ENCODE data around the gene ZNF22.

ZNF22 gene

GRCh38 chr10:44965651-44966097, 35.0 kb upstream of the ZNF22 start:
- no peak for DNase-seq

- no peak for DNase-seq
Measured at GRCh38 chr10:44966129-44966815, 34.5 kb upstream of the ZNF22 start.

- no peak for DNase-seq
Measured at GRCh38 chr10:44966816-44967509, 33.8 kb upstream of the ZNF22 start.

GRCh38 chr10:44967616-44968015, 33.1 kb upstream of the ZNF22 start:
- no peak for DNase-seq

- DNase-seq, result no peak
Measured at GRCh38 chr10:44968091-44968490, 32.6 kb upstream of the ZNF22 start.

- DNase-seq, result no peak
Measured at GRCh38 chr10:44968500-44969400, 32.0 kb upstream of the ZNF22 start.

- DNase-seq, result no peak
Measured at GRCh38 chr10:44969854-44970253, 30.9 kb upstream of the ZNF22 start.

GRCh38 chr10:44970812-44971395, 29.8 kb upstream of the ZNF22 start:
- no peak for DNase-seq

- DNase-seq, result no peak
Measured at GRCh38 chr10:44971434-44971833, 29.3 kb upstream of the ZNF22 start.

- DNase-seq, result no peak
Measured at GRCh38 chr10:44971935-44972757, 28.6 kb upstream of the ZNF22 start.

GRCh38 chr10:44972874-44973306, 27.8 kb upstream of the ZNF22 start:
- DNase-seq, result no peak

- DNase-seq, result no peak
Measured at GRCh38 chr10:44973323-44974081, 27.2 kb upstream of the ZNF22 start.

- no peak for DNase-seq
Measured at GRCh38 chr10:44974082-44974627, 26.6 kb upstream of the ZNF22 start.

GRCh38 chr10:44974628-44975430, 25.9 kb upstream of the ZNF22 start:
- DNase-seq, result no peak

- no peak for DNase-seq
Measured at GRCh38 chr10:44975431-44976331, 25.0 kb upstream of the ZNF22 start.

- no peak for DNase-seq
Measured at GRCh38 chr10:44976352-44977198, 24.1 kb upstream of the ZNF22 start.

GRCh38 chr10:44977287-44978212, 23.2 kb upstream of the ZNF22 start:
- no peak for DNase-seq

All from NCI-H1694 (cell line).